HL-60 (cell line): Measurements from ENCODE around the gene ANTXR1.

Experiments
- DNase-seq, 2 experiments: peaks; one replicate each; pipeline ENCODE4 v3.0.0-alpha.2; 2010 to 2020; ENCODE audit warnings: low read depth in 1 of 2, low spot score in 1 of 2
- H3K27ac ChIP-seq: fragments of 250-450 bp; sonication (Bioruptor Pico); replicated peaks from 2 replicates; pipeline ENCODE4 v1.5.1; 2020; ENCODE audit warnings: mild to moderate bottlenecking, moderate library complexity
- H3K27me3 ChIP-seq: fragments of 250-450 bp; sonication (Bioruptor Pico); 2 replicates; pipeline ENCODE4 v1.5.1; 2021; ENCODE audit warnings: mild to moderate bottlenecking, moderate library complexity; ENCODE audit not compliant: insufficient read depth, poor library complexity, severe bottlenecking
- H3K4me3 ChIP-seq: replicated peaks from 2 replicates; pipeline ENCODE4 v1.5.1; 2011; ENCODE audit warnings: mild to moderate bottlenecking, control low read depth, low read length; ENCODE audit not compliant: insufficient read depth
- CTCF ChIP-seq: IDR thresholded peaks from one replicate; pipeline ENCODE4 v1.5.1; 2011; ENCODE audit warnings: low read length, control low read depth, inconsistent platforms; ENCODE audit not compliant: insufficient read depth
- GABPA ChIP-seq: IDR thresholded peaks from 2 replicates; pipeline ENCODE4 v1.6.1; 2012; ENCODE audit warnings: low read depth
- POLR2AphosphoS5 ChIP-seq: IDR thresholded peaks from 2 replicates; pipeline ENCODE4 v1.6.1; 2012; ENCODE audit warnings: low read depth
- REST ChIP-seq: IDR thresholded peaks from 2 replicates; pipeline ENCODE4 v1.6.1; 2012; ENCODE audit warnings: low read depth; ENCODE audit not compliant: insufficient replicate concordance
- SPI1 ChIP-seq: IDR thresholded peaks from 2 replicates; pipeline ENCODE4 v1.6.1; 2012; ENCODE audit warnings: low read depth, mild to moderate bottlenecking, borderline replicate concordance

ANTXR1 gene

DNA sequence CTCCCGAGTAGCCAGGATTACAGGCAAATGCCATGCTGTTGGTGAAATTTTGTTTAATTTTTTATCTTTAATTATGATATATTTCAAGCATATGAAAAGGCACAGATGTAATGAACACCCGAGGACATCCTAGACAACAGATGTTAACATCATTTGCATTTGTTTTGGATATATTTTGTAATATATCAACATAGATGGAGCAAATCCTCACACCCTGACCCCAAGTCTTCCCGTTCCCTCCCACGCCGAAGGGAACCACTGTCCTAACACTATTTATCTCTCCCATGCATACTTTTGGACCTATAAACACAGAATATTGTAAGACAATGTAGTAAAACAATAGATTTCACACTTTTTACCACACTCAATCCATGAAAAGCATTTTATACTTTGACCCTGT is 274.6 kb downstream of the ANTXR1 start:
- Histone ChIP-seq H3K27ac (no peak overlapping the region), H3K27me3 (no peaks in the 10 kb centered on the region), H3K4me3 (no peak overlapping the region)
- TF ChIP-seq POLR2AphosphoS5: no peak
- TF ChIP-seq SPI1: no peak
- no peak for TF ChIP-seq CTCF
- no peak for TF ChIP-seq GABPA
- no peak for TF ChIP-seq REST
- DNase-seq: no peak

DNA sequence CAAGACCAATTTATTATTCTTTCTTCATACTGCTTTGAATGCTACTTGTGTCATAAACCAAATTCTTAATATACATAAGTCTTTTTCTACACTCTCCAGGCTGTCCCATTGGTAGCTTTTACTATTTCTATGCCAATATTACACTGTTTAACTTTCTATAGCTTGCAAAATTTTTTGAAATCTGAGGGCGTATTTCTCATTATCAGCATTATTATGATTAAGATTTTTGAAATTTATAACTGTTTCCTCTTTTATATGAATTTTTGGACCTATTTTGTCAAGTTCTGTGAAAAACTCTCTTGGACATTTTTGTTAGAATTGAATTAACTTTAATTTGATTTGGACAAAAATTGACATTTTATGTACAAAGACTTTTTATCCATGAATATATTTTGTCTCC is 275.4 kb downstream of the ANTXR1 start:
- Histone ChIP-seq H3K27ac (no peak overlapping the region), H3K4me3 (no peak overlapping the region), H3K27me3 (no peaks in the 10 kb centered on the region)
- DNase-seq: no peak
- no peak for TF ChIP-seq REST
- TF ChIP-seq GABPA: no peak
- TF ChIP-seq CTCF: no peak

- Histone ChIP-seq H3K27ac (no peak overlapping the region), H3K27me3 (no peaks in the 10 kb centered on the region), H3K4me3 (no peak overlapping the region)
- DNase-seq: no peak
- TF ChIP-seq CTCF (no peak), GABPA (no peak), SPI1 (no peak), POLR2AphosphoS5 (no peak), REST (no peak)
Measured at GRCh38 chr2:69291004-69291650, 278.1 kb downstream of the ANTXR1 start.
